Nucleus accumbens (tissue), 56 donors: ENCODE measurements around the gene WDR49.
"Not testable (repeated sequence)": the region's sequence is repeated elsewhere in the genome, so short reads cannot be mapped to it uniquely, and the experiment has no call there.

Experiments used
- DNase-seq, 56 donors: peaks; one replicate each; lab custom pipeline; 2025; lab: John Stamatoyannopoulos, UW

Gene WDR49

DNA sequence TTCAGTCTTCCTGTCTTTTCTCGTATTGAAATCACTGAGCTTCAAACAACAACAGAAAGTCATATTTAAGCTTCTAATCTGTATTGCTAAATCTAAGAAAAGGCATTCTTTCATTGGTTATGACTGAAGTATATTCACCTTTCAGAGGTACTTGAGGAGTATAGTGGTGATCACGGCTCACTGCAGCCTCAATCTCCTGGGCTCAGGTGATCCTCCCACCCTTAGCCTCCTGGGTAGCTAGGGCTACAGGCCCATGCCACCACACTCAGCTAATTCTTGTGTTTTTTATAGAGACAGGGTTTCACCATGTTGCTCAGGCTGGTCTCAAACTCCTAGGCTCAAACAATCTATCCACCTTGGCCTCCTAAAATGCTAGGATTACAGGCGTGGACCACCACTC lies 38.7 kb downstream of the WDR49 start:
- DNase-seq, result no peak

DNA sequence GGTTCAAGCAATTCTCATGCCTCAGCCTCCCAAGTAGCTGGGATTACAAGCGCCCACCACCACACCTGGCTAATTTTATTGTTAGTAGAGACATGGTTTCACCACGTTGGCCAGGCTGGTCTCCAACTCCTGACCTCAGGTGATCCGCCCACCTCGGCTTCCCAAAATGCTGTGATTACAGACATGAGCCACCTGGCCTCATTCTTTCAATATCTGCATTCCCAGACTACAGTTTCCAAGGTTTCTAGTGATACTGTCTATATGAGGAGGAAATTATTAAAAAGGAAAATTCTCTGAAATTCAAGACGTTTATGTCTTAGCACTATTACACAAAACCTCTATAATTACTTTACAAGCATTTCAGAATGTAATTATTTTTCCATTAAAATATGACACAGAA lies 39.5 kb downstream of the WDR49 start:
- not testable (repeated sequence) for DNase-seq

DNA sequence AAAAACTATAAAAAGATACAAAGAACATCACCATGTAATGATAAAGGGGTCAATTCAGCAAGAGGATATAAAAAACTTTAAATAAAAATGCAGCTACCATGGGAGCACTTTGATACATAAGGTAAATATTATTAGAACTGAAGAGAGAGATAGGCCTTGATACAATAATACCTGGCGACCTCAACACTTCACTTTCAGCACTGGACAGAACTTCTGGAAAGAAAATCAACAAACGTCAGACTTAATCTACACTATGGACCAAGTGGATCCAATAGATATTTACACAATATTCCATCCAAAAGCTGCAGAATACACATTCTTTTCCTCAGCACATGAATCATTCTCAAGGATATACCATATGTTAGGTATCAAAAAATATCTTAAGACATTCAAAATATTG lies 42.0 kb downstream of the WDR49 start:
- no peak for DNase-seq

DNA sequence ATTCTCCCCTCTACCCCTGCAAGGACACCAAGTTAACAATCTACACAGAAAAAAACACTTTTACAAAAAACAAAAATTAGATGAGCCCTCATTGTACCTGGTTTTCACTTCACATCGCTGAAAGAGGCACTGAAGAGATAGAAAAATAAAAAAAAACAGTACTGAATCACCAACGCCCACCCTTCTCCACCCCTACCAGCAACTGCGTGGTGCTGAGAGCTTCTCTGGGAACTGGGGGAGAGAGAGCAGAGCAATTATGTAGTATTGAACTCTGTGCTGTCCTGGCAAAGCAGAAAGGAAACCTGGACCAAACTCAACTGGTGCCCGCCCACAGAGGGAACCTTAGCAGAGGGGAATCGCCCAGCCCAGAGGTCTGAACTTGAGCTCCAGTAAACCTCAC lies 44.6 kb downstream of the WDR49 start:
- DNase-seq, result peak in 12 of 56 donors; percentile 1 to 38 (median 6)

DNA sequence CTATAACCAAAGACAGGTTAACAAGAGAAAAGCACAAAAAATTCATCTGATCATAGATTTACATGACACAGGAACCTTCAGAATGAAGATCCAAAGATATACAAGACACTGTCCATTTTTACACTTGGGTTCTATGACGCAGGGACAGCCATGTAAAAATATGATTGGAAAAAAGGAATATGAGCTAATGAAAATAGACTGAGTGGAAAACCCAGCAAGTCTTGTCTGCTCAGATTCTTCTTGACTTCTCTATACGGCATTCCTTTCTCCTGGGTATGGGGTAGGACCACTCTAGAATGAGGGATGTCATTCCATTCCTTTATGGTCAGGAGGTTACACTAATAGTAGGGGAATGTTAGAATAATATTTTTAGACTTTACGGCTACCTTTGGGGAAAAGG lies 46.9 kb downstream of the WDR49 start:
- DNase-seq, result no peak

DNA sequence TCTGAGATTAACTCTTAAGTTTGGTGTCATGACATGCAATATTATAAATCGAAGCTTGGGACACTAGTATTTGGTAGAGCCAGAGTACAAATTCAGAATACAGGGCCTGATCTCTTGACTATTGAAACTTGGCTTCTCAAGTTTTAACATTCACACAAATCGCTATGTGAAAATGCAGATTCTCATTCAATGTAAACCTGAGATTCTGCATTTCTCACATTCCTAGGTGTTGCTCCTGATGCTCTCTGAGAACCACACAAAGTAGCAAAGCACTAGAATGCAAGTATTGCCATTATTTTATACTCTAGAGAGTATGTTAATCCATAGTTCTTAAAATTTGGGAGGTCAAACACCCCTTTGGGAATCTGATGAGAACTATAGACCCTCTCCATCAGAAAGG lies 47.9 kb downstream of the WDR49 start:
- no peak for DNase-seq

DNA sequence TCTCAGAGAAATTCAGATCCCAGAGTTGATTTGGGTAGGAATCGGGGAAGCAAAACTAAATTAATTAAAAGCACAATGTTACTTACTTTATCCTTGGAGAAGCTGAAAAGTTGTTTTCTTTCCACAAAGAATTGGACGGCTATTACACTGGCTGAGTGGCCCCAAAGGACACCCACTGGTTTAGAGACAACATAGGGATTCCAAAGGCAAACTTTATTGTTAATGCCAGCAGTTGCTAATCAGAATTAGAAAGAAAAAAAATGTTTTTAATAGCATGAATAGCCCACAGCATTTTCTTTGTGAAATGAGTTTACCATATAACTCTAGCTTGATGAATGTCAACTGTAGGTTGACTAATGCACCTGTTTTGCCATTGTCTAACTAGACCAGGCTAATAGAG lies 51.7 kb downstream of the WDR49 start:
- no peak for DNase-seq

DNA sequence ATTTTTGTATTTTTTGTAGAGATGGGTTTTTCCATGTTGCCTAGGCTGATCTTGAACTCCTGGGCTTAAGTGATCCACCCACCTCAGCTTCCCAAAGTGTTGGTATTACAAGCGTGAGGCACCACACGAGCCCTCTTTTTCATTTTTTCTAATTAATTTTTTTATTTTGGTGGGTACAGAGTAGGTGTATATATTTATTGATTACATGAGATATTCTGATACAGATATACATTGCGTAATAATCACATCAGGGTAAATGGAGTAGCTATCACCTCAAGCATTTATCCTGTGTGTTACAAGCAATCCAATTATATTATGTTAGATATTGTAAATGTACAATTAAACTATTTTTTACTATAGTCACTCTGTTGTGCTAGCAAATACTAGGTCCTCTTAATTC lies 66.1 kb downstream of the WDR49 start:
- no peak for DNase-seq

DNA sequence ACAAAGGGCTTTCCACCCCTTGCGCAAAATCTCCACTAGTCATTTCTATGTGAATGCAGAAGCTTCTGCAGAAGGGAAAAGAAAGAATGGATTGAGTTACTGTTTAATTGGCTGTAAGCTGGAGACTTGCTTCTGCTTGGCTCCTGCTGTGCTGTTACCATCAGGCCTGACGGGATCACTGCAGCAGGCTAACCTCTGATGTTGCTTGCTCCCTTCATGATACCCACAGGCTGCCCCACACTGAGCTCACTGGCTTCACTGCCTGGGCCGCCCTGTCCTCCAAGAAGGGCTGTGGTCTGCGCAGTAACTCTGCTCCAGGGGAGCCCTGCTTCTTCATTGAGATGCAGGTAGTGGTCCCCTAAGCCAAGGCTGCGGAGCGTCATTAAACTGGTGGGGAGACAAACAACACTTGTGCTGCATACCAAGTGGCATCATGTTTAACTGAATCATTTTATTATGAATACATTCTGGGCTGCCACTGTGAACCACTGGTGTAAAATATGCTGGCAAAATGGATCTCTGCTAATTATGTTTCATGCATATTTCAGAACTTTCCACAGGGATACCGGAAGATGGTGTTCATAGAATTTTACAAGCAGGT lies 78.6 kb downstream of the WDR49 start:
- peak in 37 of 56 donors; percentile 2 to 58 (median 12) for DNase-seq

DNA sequence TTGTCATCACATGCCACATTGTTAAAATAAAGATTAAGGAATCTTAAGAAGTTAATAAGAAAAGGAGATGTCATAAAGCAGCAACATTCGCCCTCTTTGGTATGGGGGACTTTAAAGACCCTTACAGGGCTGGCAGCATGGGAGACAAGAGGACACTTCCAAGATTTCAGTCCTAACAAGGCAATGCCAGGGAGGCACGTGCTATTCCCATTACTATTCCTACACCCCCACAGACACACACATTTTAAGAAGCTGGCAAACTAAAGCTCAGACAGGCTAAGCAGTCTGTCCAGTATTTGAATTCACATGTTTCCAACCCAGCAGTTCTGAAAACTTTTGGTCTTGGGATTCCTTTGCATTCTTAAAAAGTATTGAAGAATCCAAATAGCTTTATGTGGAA lies 80.8 kb downstream of the WDR49 start:
- DNase-seq, result no peak

DNA sequence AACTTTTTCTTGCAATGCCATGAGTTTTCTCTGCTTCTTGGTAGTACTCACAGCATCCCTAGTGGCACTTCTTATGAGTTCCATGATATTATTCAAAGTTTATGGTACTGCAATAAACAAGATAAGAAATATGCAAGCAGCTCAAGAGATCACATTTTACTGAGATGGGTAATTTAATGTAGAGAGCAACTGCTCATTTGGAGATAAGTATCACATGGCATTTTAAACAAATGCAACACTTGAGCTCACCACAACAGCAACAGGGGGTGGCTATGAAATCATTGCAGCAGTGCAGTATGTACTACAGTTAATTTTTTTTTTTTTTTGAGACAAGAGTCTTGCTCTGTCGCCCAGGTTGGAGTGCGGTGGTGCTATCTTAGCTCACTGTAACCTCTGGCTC lies 85.1 kb downstream of the WDR49 start:
- DNase-seq, result no peak

DNA sequence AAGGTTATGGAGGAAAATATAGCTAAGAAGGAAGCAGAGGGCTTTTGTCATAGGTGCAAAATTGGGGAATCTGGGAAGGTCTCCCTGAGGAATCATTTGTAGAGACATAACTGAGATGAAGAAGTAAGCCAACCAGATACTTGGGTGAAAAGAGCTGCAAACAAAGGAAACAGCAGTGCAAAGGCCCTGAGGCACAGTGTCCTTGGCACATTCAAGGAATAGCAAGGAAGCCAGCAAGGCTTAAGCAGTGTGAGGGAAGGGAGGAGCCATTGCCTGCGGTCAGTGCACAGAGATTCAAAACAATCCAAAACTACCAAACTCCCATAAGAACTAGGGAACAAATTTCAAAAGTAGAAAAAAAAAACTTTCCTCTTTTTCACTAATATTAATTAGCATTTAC lies 88.3 kb downstream of the WDR49 start:
- DNase-seq, result no peak

DNA sequence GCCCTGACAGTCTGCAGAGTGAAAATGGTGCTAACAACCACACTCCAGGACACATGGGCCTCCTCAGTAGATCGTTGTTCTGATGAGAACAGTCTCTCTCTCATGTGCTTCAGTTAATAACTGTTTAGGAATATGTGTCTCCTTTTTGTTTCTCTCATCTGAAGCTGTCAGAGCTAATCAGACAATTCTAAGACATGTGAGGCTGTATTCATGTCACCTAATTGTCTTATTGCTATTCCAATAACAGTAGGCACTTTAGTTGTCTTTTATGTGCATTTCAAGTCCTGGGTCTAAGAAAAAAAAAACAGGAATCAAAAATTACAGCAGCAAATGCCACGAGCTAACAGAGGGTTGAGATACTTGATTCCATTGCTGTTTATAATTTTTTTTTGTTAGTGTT lies 89.1 kb downstream of the WDR49 start:
- DNase-seq, result no peak

DNA sequence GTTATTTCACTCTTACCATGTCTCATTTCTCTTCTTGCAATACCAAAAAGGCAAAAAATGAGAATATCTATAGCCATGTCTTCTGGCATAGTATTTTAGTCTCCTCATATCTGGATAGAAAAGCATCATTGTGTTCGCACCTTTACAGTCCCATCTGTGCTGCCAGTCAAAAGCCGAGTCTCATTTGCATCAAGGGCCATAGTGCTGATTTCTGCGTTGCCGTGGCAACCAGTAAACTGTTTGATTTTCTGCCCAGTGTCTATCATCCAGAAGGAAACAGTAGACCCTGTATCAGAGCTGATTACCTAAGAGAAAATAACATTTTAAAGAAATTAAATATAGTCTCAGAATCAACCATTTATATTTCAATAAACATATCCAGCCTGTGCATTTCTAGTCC lies 93.8 kb downstream of the WDR49 start:
- no peak for DNase-seq

DNA sequence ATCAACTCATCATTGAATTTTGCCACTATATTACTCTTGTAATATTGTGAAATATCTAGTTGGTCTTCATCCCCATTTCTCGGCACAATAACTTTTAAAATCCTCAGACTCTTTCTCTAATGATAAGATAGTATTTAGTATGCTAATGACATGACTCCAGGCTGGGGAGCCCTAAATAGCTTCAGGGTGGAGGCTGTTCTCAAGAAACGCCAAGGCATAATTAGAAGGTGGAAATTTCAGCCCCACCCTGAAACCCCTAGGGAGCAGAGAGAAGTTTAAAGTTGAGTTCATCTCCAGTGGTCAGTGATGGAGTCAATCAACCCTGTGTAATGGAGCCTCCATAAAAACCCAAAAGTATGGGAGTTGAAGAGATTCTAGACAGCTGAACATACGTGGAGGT lies 98.8 kb downstream of the WDR49 start:
- no peak for DNase-seq

DNA sequence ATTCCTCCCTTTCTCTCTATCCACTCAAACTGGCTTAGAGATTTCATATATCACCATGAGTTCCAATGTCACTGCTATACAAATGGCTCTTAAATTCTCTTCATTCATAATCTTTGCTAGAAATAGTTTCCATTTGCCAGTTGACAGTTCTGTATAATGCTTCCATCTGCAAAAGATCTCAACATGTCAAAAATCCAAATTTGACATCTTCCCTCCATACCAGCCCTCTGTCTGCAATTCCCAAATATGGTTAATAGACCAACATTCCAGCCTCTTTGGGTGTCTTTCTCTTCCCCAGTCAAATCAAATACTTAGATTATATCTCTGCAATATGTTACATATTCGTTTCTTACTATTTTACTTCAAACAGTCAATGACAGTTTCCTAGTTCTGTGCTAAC lies 115.7 kb downstream of the WDR49 start:
- DNase-seq, result no peak

DNA sequence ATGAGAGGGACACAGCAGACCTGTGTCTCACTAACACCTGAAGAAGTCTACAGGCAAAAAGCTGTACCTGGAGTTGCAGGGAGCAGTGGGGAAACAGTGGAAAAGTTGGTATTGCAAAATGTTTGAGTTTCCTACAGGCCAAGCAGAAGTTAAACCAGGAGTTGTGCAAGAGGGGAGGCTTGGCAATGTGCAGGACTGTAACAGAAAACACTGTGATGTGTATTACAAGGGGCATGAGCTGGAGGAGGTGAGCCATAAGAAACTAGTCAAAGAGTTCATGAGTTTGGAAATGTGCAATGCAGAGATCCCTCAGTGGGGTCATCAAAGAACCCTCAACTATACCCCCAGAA lies 132.8 kb downstream of the WDR49 start:
- DNase-seq, result no peak

DNA sequence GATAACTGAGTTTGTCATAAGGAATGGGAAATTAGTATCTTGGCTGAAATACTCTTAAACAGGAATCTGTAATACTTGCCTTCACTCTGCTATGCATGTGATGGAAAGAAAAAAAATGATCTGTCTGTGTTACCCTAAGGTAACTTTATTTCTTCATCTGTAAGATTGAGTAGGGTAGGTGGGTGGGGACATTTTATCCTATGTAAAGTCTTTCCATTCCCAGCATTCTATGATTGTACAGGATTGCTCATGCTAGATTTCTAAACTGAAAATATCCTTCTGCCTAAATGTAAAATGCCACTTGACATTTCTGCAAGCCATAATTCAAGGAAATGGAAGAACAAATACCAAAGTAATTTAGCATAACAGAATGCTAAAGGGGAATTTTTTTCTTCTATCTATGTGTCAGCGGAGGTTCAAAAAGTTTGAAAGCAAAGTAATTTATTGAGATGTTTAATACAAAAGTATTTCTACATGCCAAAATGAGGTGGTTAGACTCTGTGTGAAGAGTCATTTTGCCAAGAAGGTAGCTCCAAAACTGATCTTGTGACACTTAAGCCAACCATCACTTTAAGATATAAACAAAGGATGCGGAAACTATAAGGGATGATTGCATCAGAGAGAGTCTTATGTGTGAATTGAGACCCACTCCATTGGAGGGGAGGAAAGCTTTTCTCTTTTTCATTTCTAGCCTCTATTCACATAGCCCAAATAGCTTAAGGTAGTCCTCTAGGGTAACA lies 133.3 kb downstream of the WDR49 start:
- DNase-seq, result no peak

DNA sequence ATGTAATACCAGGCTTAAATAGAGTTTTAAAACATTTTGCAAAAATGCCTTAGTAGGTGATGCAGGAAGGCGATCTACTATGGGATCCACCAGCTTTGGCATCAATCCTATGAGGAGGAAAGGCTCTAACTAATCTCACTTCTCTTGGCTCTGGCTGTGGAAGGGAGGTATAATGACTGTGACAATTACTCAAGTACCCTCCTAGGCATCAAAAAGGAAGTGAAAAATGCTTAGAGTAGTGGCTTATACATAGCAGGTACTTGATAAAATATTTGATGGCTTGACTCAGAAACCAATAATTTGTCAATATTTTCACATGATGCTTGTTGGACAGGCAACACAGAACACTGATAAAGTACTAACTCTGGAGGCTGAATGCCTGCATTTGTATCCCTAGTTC lies 145.8 kb downstream of the WDR49 start:
- no peak for DNase-seq

DNA sequence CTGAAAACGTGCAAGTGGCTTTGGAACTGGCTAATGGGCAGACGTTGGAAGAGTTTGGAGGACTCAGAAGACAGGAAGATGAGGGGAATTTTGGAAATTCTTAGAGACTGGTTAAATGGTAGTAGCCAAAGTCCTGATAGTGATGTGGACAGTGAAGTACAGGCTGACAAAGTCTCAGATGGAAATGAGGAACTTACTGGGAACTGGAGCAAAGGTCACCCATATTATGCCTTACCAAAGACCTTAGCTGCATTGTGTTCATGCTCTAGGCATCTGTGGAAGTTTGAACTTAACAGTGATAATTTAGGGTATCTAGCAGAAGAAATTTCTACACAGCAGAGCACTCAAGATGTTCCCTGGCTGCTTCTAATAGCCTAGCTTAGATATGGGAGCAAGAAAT lies 151.3 kb downstream of the WDR49 start:
- no peak for DNase-seq

DNA sequence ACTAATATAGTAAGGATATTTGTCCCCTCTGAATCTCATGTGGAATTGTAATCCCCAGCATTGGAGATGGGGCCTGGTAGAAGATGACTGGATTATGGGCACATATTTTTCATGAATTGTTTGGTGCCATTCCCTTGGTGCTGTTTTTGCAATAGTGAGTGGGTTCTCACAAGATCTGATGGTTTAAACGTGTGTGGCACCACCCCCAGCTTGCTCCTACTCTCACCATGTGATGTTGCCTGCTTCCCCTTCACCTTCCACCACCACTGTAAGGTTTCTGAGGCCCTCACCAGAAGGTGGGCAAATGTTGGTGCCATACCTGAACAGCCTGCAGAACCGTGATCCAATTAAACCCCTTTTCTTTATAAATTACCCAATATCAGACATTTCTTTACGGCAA lies 151.8 kb downstream of the WDR49 start:
- no peak for DNase-seq

DNA sequence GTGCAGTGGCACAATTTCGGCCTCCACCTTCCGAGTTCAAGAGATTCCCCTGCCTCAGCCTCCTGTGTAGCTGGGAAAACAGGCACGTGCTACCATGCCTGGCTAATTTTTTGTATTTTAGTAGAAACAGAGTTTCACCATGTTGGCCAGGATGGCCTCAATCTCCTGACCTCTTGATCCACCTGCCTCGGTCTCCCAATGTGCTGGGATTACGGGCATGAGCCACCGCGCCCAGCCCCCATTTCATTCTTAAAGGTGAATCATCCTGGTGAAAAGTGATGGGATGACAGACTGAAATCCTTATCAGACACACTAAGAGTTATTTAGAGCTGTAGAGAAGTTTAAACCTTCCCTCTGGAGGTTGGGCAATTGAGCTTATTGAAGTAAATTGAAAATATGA lies 155.8 kb downstream of the WDR49 start:
- DNase-seq, result no peak

DNA sequence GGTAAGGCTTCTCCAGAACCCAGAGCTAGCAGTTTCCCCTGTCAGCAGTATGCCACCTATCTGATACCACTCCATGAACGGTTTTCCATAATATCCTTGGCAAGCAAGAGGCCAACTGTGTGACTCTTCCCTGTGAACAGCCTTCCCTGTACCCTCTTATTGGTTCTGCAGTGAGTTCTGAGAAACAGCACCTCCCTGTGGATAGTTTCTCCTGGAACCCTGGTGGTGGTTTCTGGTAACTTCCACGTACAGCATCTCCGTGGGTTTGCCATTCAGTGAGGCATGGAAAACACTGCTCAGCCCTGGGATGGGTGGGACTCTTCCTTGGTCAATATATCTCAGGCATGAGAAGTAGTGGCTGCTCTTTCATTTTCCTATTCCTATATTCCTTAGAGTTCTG lies 160.5 kb downstream of the WDR49 start:
- DNase-seq, result no peak
